ENCODE results near the gene ERBB2.

DNA sequence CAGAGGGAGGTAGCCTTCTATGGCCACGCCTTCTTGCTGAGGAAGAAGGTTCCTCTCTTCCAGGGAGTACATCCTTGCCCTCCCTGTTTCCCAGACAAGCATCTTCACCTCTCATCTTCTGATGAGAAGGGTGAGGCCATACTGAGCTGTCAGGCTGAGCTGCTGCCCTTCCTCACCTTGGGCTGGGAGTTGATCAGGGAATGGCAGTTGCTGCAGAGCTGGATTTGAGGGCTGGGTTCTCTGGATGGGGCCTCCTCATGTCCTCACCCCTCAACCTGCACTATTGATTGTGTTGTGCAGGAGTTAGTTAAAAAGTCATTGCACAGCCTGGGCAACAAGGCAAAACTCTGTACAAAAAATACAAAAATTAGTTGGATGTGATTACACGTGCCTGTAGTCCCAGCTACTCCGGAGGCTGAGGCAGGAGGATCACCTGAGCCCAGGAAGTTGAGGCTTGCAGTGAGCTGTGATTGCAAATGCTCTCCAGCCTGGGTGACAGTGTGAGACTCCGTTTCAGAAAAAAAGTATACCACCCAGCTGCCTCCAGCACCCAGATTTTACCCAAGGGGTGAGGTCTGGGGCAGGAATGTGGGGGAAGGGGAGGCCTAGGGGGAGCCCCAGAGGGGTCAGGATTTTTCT lies 2.0 kb downstream of the ERBB2 start:
- TF ChIP-seq CTCF (IDR thresholded peaks at IDR 0.05) (no peak), EZH2 (IDR thresholded peaks at IDR 0.05) (no peak)

Measured in neural progenitor cell (in vitro differentiated cells).